GM18951 (cell line): ENCODE data around the gene ACAD11.

Experiments
- POLR2A ChIP-seq: IDR thresholded peaks from 4 replicates; pipeline ENCODE4 v1.6.1; 2011; ENCODE audit warnings: mild to moderate bottlenecking; ENCODE audit not compliant: insufficient read length, insufficient read depth; ENCODE audit errors: extremely low read depth
- in situ Hi-C: fragments of 300-500 bp; cut with MboI; formaldehyde crosslinking; loops from one replicate; pipeline ENCODE4 v1.12.0; 2022; ENCODE audit warnings: low sequenced_read_pairs, mixed read lengths, inconsistent platforms; ENCODE audit not compliant: unreplicated experiment

Gene ACAD11

DNA sequence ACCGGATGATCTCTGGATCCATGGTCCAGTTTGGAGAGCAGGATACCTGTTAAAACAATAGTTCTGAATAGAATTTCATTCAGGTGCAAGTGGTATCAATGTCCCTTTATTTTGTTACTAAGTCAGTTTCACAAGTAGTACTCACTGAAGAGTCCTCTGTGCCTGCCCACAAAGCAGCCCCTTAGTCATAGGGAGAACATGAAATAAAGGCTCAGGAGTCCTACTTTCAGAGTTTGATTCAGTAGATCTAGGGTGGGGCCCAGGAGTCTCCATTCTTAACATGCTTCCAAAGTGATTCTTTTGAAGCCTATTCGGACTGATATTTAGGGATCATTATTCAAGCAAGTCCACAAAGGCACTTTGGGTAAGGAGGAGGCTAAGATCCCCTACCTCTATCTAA lies 142.3 kb downstream of the ACAD11 start:
- in situ Hi-C loops: no loop called here
- TF ChIP-seq POLR2A: no peak

DNA sequence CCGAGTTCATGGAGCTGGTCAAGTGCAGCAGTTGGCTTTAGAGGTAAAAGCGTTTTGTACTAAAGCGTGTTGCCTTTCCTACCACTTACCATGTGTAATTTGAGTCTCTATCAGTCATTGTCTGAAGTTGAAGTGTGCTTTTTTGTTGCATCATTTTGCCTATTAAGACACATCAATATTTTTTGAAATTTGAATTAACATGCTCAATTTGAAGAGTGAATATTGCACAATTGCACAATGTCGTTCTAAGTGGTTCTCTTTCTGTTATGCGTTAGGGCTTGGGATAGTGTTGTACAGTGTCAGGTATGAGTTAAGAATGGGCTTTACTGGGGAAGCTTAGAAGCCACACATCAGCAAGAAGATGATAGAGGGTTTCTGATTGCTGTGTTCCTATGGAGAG lies 146.6 kb downstream of the ACAD11 start:
- in situ Hi-C loops: no loop called here
- TF ChIP-seq POLR2A: no peak

DNA sequence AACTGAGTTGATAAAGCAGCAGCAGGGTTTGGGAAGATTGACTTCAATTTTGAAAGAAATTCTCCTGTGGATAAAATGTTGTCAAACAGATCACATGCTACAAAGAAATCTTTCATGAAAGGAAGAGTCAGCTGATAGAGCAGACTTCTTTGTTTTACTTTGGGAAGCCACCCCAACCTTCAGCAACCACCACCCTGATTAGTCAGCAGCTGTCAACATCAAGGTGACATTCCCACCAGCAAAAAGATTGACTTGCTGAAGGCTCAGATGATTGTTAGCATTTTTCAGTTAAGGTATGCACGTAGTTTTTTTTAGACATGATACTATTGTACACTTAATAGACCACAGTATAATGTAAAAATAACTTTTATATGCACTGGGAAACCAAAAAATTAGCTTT lies 150.1 kb downstream of the ACAD11 start:
- in situ Hi-C loops: no loop called here
- no peak for TF ChIP-seq POLR2A

DNA sequence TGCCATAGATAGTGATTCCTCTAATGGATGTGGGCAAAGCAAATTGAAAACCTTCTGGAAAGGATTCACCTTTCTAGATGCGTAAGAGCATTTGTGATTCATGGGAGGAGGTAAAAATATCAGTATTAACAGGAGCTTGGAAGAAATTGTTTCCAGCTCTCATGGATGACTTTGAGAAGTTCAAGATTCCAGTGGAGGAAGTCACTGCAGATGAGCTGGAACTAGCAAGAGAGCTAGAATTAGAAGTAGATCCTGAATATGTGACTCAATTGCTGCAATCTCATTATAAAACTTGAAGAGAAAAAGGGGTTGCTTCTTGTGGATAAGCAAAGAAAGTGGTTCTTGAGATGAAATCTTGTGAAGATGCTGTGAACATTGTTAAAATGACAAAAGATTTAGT lies 150.5 kb downstream of the ACAD11 start:
- no peak for TF ChIP-seq POLR2A
- in situ Hi-C loops: no loop called here
